HepG2 (cell line): ENCODE data around the gene ZFHX3. TPM values are rescaled to one million over a fixed set of nuclear protein-coding genes. Genes with fewer than 3 reads are reported as not detected.

Experiments
- FOXC1 ChIP-seq: sonication (generic); formaldehyde crosslinking; IDR thresholded peaks from 2 replicates; pipeline ENCODE4 v1.8.0; 2022; ENCODE audit warnings: mild to moderate bottlenecking, missing genetic modification reagents, borderline replicate concordance
- MBNL3 ChIP-seq: fragments of 250-450 bp; sonication (Bioruptor Pico); conservative IDR thresholded peaks from 2 replicates; pipeline ENCODE4 v1.8.0; 2022; ENCODE audit warnings: mild to moderate bottlenecking, inconsistent platforms
- NONO ChIP-seq, 2 experiments: fragments of 450-650 bp in 1 of 2; sonication (generic) in 1 of 2; formaldehyde crosslinking in 1 of 2; IDR thresholded peaks in 1 of 2; conservative IDR thresholded peaks in 1 of 2; 2 replicates each; pipeline versions ENCODE4 v1.6.1 to v1.8.0; 2017 to 2022; ENCODE audit warnings: mild to moderate bottlenecking in 1 of 2, missing genetic modification reagents in 1 of 2, moderate library complexity in 1 of 2
- NR2F1 ChIP-seq, 2 experiments: fragments of 450-650 bp in 1 of 2; formaldehyde crosslinking in 1 of 2; IDR thresholded peaks; 2 replicates each; pipeline versions ENCODE4 v1.5.0 to v1.6.1; 2016 to 2020; ENCODE audit warnings: mild to moderate bottlenecking in 1 of 2, missing compliant biosample characterization in 1 of 2, missing genetic modification reagents in 1 of 2, moderate library complexity in 1 of 2
- POGK ChIP-seq: sonication (generic); formaldehyde crosslinking; conservative IDR thresholded peaks from 2 replicates; pipeline ENCODE4 v1.8.0; 2022; ENCODE audit warnings: mild to moderate bottlenecking, moderate library complexity, missing genetic modification reagents
- POLR2G ChIP-seq: fragments of 200-400 bp; formaldehyde crosslinking; IDR thresholded peaks from 2 replicates; pipeline ENCODE4 v1.6.1; 2018; ENCODE audit warnings: mild to moderate bottlenecking, low read depth, low read length, moderate library complexity
- SAP130 ChIP-seq: IDR thresholded peaks from 2 replicates; pipeline ENCODE4 v1.6.1; 2016; ENCODE audit warnings: low read depth
- TCF7 ChIP-seq: sonication (generic); IDR thresholded peaks from 2 replicates; pipeline ENCODE4 v1.6.1; 2016; ENCODE audit warnings: antibody characterized with exemption, low read depth
- TEAD2 ChIP-seq: sonication (generic); formaldehyde crosslinking; IDR thresholded peaks from 2 replicates; pipeline ENCODE4 v1.9.0; 2021; ENCODE audit warnings: missing genetic modification reagents
- TFDP2 ChIP-seq: sonication (generic); formaldehyde crosslinking; IDR thresholded peaks from 2 replicates; pipeline ENCODE4 v1.4.0; 2020; ENCODE audit warnings: missing genetic modification reagents
- ZNF333 ChIP-seq: sonication (generic); formaldehyde crosslinking; IDR thresholded peaks from 2 replicates; pipeline ENCODE4 v1.4.0; 2020; ENCODE audit warnings: mild to moderate bottlenecking, missing genetic modification reagents, borderline replicate concordance
- ZNF44 ChIP-seq: sonication (generic); formaldehyde crosslinking; IDR thresholded peaks from 2 replicates; pipeline ENCODE4 v1.5.1; 2020; ENCODE audit warnings: mild to moderate bottlenecking, missing genetic modification reagents
- ZNF530 ChIP-seq: sonication (generic); formaldehyde crosslinking; IDR thresholded peaks from 2 replicates; pipeline ENCODE4 v1.5.0; 2020; ENCODE audit warnings: low read depth, mild to moderate bottlenecking, missing genetic modification reagents
- ZNF564 ChIP-seq: sonication (generic); formaldehyde crosslinking; IDR thresholded peaks from 2 replicates; pipeline ENCODE4 v1.8.1; 2023; ENCODE audit warnings: mild to moderate bottlenecking, missing genetic modification reagents
- ZNF629 ChIP-seq: sonication (generic); formaldehyde crosslinking; conservative IDR thresholded peaks from 2 replicates; pipeline ENCODE4 v1.5.0; 2020; ENCODE audit warnings: missing genetic modification reagents
- ZNF772 ChIP-seq: sonication (generic); formaldehyde crosslinking; IDR thresholded peaks from 2 replicates; pipeline ENCODE4 v1.5.0; 2020; ENCODE audit warnings: mild to moderate bottlenecking, missing genetic modification reagents
- ZNF788 ChIP-seq: sonication (generic); formaldehyde crosslinking; IDR thresholded peaks from 2 replicates; pipeline ENCODE4 v1.5.0; 2020; ENCODE audit warnings: mild to moderate bottlenecking, missing genetic modification reagents, borderline replicate concordance
- ZSCAN20 ChIP-seq: sonication (generic); formaldehyde crosslinking; IDR thresholded peaks from 2 replicates; pipeline ENCODE4 v1.4.0; 2020; ENCODE audit warnings: missing genetic modification reagents, mild to moderate bottlenecking, borderline replicate concordance
- polyA plus RNA-seq, 8 experiments: library from polyadenylated mRNA; depleted of rRNA in 3 of 8; stranded (reverse) in 7 of 8; unstranded in 1 of 8; fragments of >200 nt; fragmentation: Illumina TruSeq in 4 of 8; extraction: Trizol in 4 of 8; gene quantifications; 2 replicates each; pipeline versions ENCODE4 v1.2.1 to v1.2.3, GENCODE V29; 2011 to 2016; ENCODE audit warnings: low read depth in 4 of 8, missing spikeins in 1 of 8, mixed read lengths in 1 of 8; ENCODE audit not compliant: insufficient read depth in 1 of 8
- total RNA-seq, 5 experiments: library from RNA; depleted of rRNA; stranded (reverse); fragments of >200 nt; fragmentation: Illumina TruSeq; extraction: Trizol; gene quantifications; 2 replicates each; pipeline ENCODE4 v1.2.3, GENCODE V29; 2016; ENCODE audit warnings: low read depth in 1 of 5
- TF ChIP-seq, protein P1 (sequence below): sonication (generic); formaldehyde crosslinking; IDR thresholded peaks from 2 replicates; pipeline ENCODE4 v1.4.0; 2020; ENCODE audit warnings: missing genetic modification reagents, borderline replicate concordance
- TF ChIP-seq, protein P2 (sequence below): sonication (generic); formaldehyde crosslinking; IDR thresholded peaks from 2 replicates; pipeline ENCODE4 v1.9.0; 2021; ENCODE audit warnings: missing genetic modification reagents, mild to moderate bottlenecking, borderline replicate concordance
- TF ChIP-seq, protein P3 (sequence below): sonication (generic); formaldehyde crosslinking; IDR thresholded peaks from 2 replicates; pipeline ENCODE4 v1.5.0; 2020; ENCODE audit warnings: missing genetic modification reagents

The ZFHX3 gene
- total and polyA plus RNA-seq, 2 of the 13 experiments (the other 11 are each of a cell fraction or from before 2014, with no cell fraction given), result 5.0 to 6.0 TPM

- TF ChIP-seq FOXC1 (CRISPR knock-in tag) (no peak), NR2F1 (CRISPR knock-in tag; IDR thresholded peaks at IDR 0.05) (no peak), POLR2G (no peak), TEAD2 (CRISPR knock-in tag) (no peak), ZNF564 (CRISPR knock-in tag) (no peak), ZNF788 (no peak), SAP130 (CRISPR knock-in tag) (peak; percentile 55), ZNF629 (CRISPR knock-in tag) (no peak), TFDP2 (CRISPR knock-in tag) (0 out of 2 replicates have a peak, but pooled peaks have one; percentile 22), ZNF44 (CRISPR knock-in tag) (no peak), MBNL3 (CRISPR knock-in tag) (no peak), NONO (IDR thresholded peaks at IDR 0.05) (no peak), NONO (CRISPR knock-in tag; conservative IDR thresholded peaks at IDR 0.05) (no peak), ZNF333 (CRISPR knock-in tag) (no peak), TCF7 (no peak), ZSCAN20 (CRISPR knock-in tag) (no peak), ZNF772 (no peak), POGK (CRISPR knock-in tag) (no peak), ZNF530 (no peak)
- TF ChIP-seq, protein P1, sequence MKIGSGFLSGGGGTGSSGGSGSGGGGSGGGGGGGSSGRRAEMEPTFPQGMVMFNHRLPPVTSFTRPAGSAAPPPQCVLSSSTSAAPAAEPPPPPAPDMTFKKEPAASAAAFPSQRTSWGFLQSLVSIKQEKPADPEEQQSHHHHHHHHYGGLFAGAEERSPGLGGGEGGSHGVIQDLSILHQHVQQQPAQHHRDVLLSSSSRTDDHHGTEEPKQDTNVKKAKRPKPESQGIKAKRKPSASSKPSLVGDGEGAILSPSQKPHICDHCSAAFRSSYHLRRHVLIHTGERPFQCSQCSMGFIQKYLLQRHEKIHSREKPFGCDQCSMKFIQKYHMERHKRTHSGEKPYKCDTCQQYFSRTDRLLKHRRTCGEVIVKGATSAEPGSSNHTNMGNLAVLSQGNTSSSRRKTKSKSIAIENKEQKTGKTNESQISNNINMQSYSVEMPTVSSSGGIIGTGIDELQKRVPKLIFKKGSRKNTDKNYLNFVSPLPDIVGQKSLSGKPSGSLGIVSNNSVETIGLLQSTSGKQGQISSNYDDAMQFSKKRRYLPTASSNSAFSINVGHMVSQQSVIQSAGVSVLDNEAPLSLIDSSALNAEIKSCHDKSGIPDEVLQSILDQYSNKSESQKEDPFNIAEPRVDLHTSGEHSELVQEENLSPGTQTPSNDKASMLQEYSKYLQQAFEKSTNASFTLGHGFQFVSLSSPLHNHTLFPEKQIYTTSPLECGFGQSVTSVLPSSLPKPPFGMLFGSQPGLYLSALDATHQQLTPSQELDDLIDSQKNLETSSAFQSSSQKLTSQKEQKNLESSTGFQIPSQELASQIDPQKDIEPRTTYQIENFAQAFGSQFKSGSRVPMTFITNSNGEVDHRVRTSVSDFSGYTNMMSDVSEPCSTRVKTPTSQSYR (CRISPR knock-in tag), result no peak
- TF ChIP-seq, protein P2, sequence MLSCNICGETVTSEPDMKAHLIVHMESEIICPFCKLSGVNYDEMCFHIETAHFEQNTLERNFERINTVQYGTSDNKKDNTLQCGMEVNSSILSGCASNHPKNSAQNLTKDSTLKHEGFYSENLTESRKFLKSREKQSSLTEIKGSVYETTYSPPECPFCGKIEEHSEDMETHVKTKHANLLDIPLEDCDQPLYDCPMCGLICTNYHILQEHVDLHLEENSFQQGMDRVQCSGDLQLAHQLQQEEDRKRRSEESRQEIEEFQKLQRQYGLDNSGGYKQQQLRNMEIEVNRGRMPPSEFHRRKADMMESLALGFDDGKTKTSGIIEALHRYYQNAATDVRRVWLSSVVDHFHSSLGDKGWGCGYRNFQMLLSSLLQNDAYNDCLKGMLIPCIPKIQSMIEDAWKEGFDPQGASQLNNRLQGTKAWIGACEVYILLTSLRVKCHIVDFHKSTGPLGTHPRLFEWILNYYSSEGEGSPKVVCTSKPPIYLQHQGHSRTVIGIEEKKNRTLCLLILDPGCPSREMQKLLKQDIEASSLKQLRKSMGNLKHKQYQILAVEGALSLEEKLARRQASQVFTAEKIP (CRISPR knock-in tag), result no peak
- TF ChIP-seq, protein P3, sequence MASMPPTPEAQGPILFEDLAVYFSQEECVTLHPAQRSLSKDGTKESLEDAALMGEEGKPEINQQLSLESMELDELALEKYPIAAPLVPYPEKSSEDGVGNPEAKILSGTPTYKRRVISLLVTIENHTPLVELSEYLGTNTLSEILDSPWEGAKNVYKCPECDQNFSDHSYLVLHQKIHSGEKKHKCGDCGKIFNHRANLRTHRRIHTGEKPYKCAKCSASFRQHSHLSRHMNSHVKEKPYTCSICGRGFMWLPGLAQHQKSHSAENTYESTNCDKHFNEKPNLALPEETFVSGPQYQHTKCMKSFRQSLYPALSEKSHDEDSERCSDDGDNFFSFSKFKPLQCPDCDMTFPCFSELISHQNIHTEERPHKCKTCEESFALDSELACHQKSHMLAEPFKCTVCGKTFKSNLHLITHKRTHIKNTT, result no peak
Observed at GRCh38 chr16:73092236-73092781, 44.4 kb upstream of the ZFHX3 start (continued).
